GM12873 (cell line): Measurements from ENCODE around the gene JPH3.

Experiments used
- CTCF ChIP-seq: IDR thresholded peaks from 2 replicates; pipeline ENCODE4 v1.5.1; 2012; ENCODE audit warnings: low read depth, mild to moderate bottlenecking, moderate library complexity, low read length, control low read depth; ENCODE audit not compliant: insufficient read depth; ENCODE audit errors: missing control alignments

The JPH3 gene

GRCh38 chr16:87613961-87614360 lies 11.7 kb downstream of the JPH3 start:
- no peak for TF ChIP-seq CTCF

- TF ChIP-seq CTCF, result no peak
Observed at GRCh38 chr16:87615621-87616041, 13.3 kb downstream of the JPH3 start.

- TF ChIP-seq CTCF, result no peak
Observed at GRCh38 chr16:87616556-87616955, 14.2 kb downstream of the JPH3 start.

- TF ChIP-seq CTCF, result no peak
Observed at GRCh38 chr16:87618216-87618615, 15.9 kb downstream of the JPH3 start.

GRCh38 chr16:87619360-87620200 lies 17.3 kb downstream of the JPH3 start:
- TF ChIP-seq CTCF, result no peak

GRCh38 chr16:87620201-87620495 lies 17.8 kb downstream of the JPH3 start:
- TF ChIP-seq CTCF, result no peak

- no peak for TF ChIP-seq CTCF
Observed at GRCh38 chr16:87621550-87621829, 19.2 kb downstream of the JPH3 start.
